Activated CD4-positive, alpha-beta T cell treated with anti-CD3 and anti-CD28 coated beads, Interleukin-2, amount 10 ng/mL, durations not matched to agents 24 days and 14 days (primary cell): ENCODE measurements around the gene UGDH. TPM values are rescaled to one million over a fixed set of nuclear protein-coding genes. Genes with fewer than 3 reads are reported as not detected.
"Not testable (repeated sequence)": the region's sequence is repeated elsewhere in the genome, so short reads cannot be mapped to it uniquely, and the experiment has no call there.

Source experiments
- DNase-seq: peaks from one replicate; pipeline ENCODE4 v3.0.0; 2022
- H3K27ac Mint-ChIP-seq: one replicate; pipeline ENCODE4 v1.8.0; 2022; ENCODE audit warnings: mild to moderate bottlenecking, mixed read lengths
- H3K27me3 Mint-ChIP-seq: one replicate; pipeline ENCODE4 v1.8.0; 2022; ENCODE audit warnings: mixed read lengths
- H3K36me3 Mint-ChIP-seq: one replicate; pipeline ENCODE4 v1.8.0; 2022; ENCODE audit warnings: low read depth, mild to moderate bottlenecking, mixed read lengths
- H3K4me1 Mint-ChIP-seq: one replicate; pipeline ENCODE4 v1.8.0; 2021; ENCODE audit warnings: mixed read lengths
- H3K4me3 Mint-ChIP-seq: one replicate; pipeline ENCODE4 v1.8.0; 2022; ENCODE audit warnings: mild to moderate bottlenecking, moderate library complexity, mixed read lengths
- H3K9me3 Mint-ChIP-seq: one replicate; pipeline ENCODE4 v1.8.0; 2021; ENCODE audit warnings: mixed read lengths
- intact Hi-C: fragments of 100-400 bp; cut with micrococcal nuclease; formaldehyde crosslinking; loops from one replicate; pipeline ENCODE4 v1.15.1; 2023
- total RNA-seq: library from RNA; stranded (reverse); gene quantifications from 2 replicates; pipeline ENCODE4 v1.2.3, GENCODE V29; 2022

The UGDH gene
- total RNA-seq, 1 donor from 2014 or later: 23.1 TPM

GRCh38 chr4:39522068-39522467 is 5.2 kb downstream of the UGDH start:
- no peaks in the 10 kb centered on the region for H3K27me3 Mint-ChIP-seq
- peaks cover 5% of the 10 kb centered on the region for H3K36me3 Mint-ChIP-seq
- no peak for DNase-seq
- H3K4me3 Mint-ChIP-seq: no peak overlapping the region
- H3K4me1 Mint-ChIP-seq: peaks cover 14% of the 10 kb centered on the region
- no peak overlapping the region for H3K27ac Mint-ChIP-seq
- H3K9me3 Mint-ChIP-seq: no peaks in the 10 kb centered on the region
- intact Hi-C loops: loop anchor here (10.0 kb wide), 1 partner anchor 1207 kb away; no protein-coding TSS in a partner anchor

- H3K4me3 Mint-ChIP-seq: no peak overlapping the region
- intact Hi-C loops: loop anchor here (10.0 kb wide), 1 partner anchor 1207 kb away; no protein-coding TSS in a partner anchor
Measured at GRCh38 chr4:39521253-39521919, 5.9 kb downstream of the UGDH start.

GRCh38 chr4:39518484-39518883 is 8.8 kb downstream of the UGDH start:
- H3K4me3 Mint-ChIP-seq: no peak overlapping the region
- H3K36me3 Mint-ChIP-seq: peaks cover 10% of the 10 kb centered on the region
- intact Hi-C loops: no loop called here
- no peaks in the 10 kb centered on the region for H3K9me3 Mint-ChIP-seq
- no peaks in the 10 kb centered on the region for H3K4me1 Mint-ChIP-seq
- no peak overlapping the region for H3K27ac Mint-ChIP-seq
- DNase-seq: no peak
- no peaks in the 10 kb centered on the region for H3K27me3 Mint-ChIP-seq

More at GRCh38 chr4:39521253-39521919, 5.9 kb downstream of the UGDH start:
- Mint-ChIP-seq H3K36me3 (peaks cover 7% of the 10 kb centered on the region), H3K27ac (no peak overlapping the region), H3K4me1 (peaks cover 9% of the 10 kb centered on the region), H3K9me3 (no peaks in the 10 kb centered on the region), H3K27me3 (no peaks in the 10 kb centered on the region)
- DNase-seq: no peak

- intact Hi-C loops: no loop called here
- H3K4me1 Mint-ChIP-seq: peaks cover 2% of the 10 kb centered on the region
- H3K9me3 Mint-ChIP-seq: no peaks in the 10 kb centered on the region
- DNase-seq: no peak
- H3K27ac Mint-ChIP-seq: no peak overlapping the region
- H3K36me3 Mint-ChIP-seq: peaks cover 17% of the 10 kb centered on the region
- H3K27me3 Mint-ChIP-seq: no peaks in the 10 kb centered on the region
- no peak overlapping the region for H3K4me3 Mint-ChIP-seq
Measured at GRCh38 chr4:39516407-39516966, 10.8 kb downstream of the UGDH start.

- intact Hi-C loops, H3K9me3 Mint-ChIP-seq, H3K27me3 Mint-ChIP-seq, DNase-seq, H3K4me1 Mint-ChIP-seq, H3K4me3 Mint-ChIP-seq, H3K27ac Mint-ChIP-seq: not testable (repeated sequence)
- peaks cover 16% of the 10 kb centered on the region for H3K36me3 Mint-ChIP-seq
Measured at GRCh38 chr4:39515669-39516401, 11.4 kb downstream of the UGDH start.

- no peak overlapping the region for H3K4me3 Mint-ChIP-seq
- H3K27me3 Mint-ChIP-seq: no peaks in the 10 kb centered on the region
- no peak overlapping the region for H3K27ac Mint-ChIP-seq
- no peak for DNase-seq
- peaks cover 2% of the 10 kb centered on the region for H3K4me1 Mint-ChIP-seq
- no peaks in the 10 kb centered on the region for H3K9me3 Mint-ChIP-seq
- peaks cover 16% of the 10 kb centered on the region for H3K36me3 Mint-ChIP-seq
- intact Hi-C loops: no loop called here
Measured at GRCh38 chr4:39514888-39515401, 12.3 kb downstream of the UGDH start.

GRCh38 chr4:39514266-39514665 is 13.0 kb downstream of the UGDH start:
- H3K27me3 Mint-ChIP-seq, H3K4me1 Mint-ChIP-seq, H3K27ac Mint-ChIP-seq, H3K4me3 Mint-ChIP-seq, DNase-seq, intact Hi-C loops, H3K9me3 Mint-ChIP-seq: not testable (repeated sequence)
- H3K36me3 Mint-ChIP-seq: peaks cover 20% of the 10 kb centered on the region

GRCh38 chr4:39510348-39510929 is 16.8 kb downstream of the UGDH start:
- no peak overlapping the region for H3K27ac Mint-ChIP-seq
- intact Hi-C loops: no loop called here
- H3K4me1 Mint-ChIP-seq: peaks cover 2% of the 10 kb centered on the region
- no peaks in the 10 kb centered on the region for H3K9me3 Mint-ChIP-seq
- H3K4me3 Mint-ChIP-seq: no peak overlapping the region
- no peak for DNase-seq
- no peaks in the 10 kb centered on the region for H3K27me3 Mint-ChIP-seq
- H3K36me3 Mint-ChIP-seq: peaks cover 25% of the 10 kb centered on the region

GRCh38 chr4:39505581-39505980 is 21.7 kb downstream of the UGDH start:
- H3K4me1 Mint-ChIP-seq: no peaks in the 10 kb centered on the region
- no peaks in the 10 kb centered on the region for H3K27me3 Mint-ChIP-seq
- no peak for DNase-seq
- no peak overlapping the region for H3K27ac Mint-ChIP-seq
- peaks cover 41% of the 10 kb centered on the region for H3K36me3 Mint-ChIP-seq
- no peaks in the 10 kb centered on the region for H3K9me3 Mint-ChIP-seq
- H3K4me3 Mint-ChIP-seq: no peak overlapping the region
- intact Hi-C loops: no loop called here

- Mint-ChIP-seq H3K27me3 (no peaks in the 10 kb centered on the region), H3K4me1 (no peaks in the 10 kb centered on the region), H3K4me3 (no peak overlapping the region), H3K36me3 (peaks cover 40% of the 10 kb centered on the region), H3K27ac (no peak overlapping the region), H3K9me3 (no peaks in the 10 kb centered on the region)
- DNase-seq: no peak
- intact Hi-C loops: no loop called here
Measured at GRCh38 chr4:39504538-39504937, 22.7 kb downstream of the UGDH start.

- H3K27me3 Mint-ChIP-seq, H3K9me3 Mint-ChIP-seq, DNase-seq, intact Hi-C loops, H3K4me3 Mint-ChIP-seq, H3K27ac Mint-ChIP-seq, H3K4me1 Mint-ChIP-seq: not testable (repeated sequence)
- H3K36me3 Mint-ChIP-seq: peaks cover 46% of the 10 kb centered on the region
Measured at GRCh38 chr4:39502664-39503035, 24.6 kb downstream of the UGDH start.

- no peaks in the 10 kb centered on the region for H3K4me1 Mint-ChIP-seq
- no peaks in the 10 kb centered on the region for H3K9me3 Mint-ChIP-seq
- no peaks in the 10 kb centered on the region for H3K27me3 Mint-ChIP-seq
- peaks cover 45% of the 10 kb centered on the region for H3K36me3 Mint-ChIP-seq
- DNase-seq: no peak
- no peak overlapping the region for H3K27ac Mint-ChIP-seq
- intact Hi-C loops: no loop called here
- no peak overlapping the region for H3K4me3 Mint-ChIP-seq
Measured at GRCh38 chr4:39502019-39502663, 25.1 kb downstream of the UGDH start.

GRCh38 chr4:39498727-39499020 is 28.6 kb downstream of the UGDH start:
- H3K27me3 Mint-ChIP-seq: no peaks in the 10 kb centered on the region

More at GRCh38 chr4:39498727-39499020, 28.6 kb downstream of the UGDH start:
- H3K4me3 Mint-ChIP-seq: no peak overlapping the region
- no peaks in the 10 kb centered on the region for H3K9me3 Mint-ChIP-seq
- H3K4me1 Mint-ChIP-seq: no peaks in the 10 kb centered on the region
- peaks cover 25% of the 10 kb centered on the region for H3K36me3 Mint-ChIP-seq
- intact Hi-C loops: no loop called here
- H3K27ac Mint-ChIP-seq: no peak overlapping the region
- DNase-seq: no peak
